Measurements from ENCODE around the gene KIF23.

The KIF23 gene

GRCh38 chr15:69479971-69480370 lies 65.8 kb downstream of the KIF23 start:
- CTCF ChIA-PET, result interaction anchor here (2.1 kb wide), 1 partner anchor 17 kb away, joined by 12 read pairs; no protein-coding TSS in a partner anchor
- no peak for TF ChIP-seq HDGF (IDR thresholded peaks at IDR 0.05; ENCODE audit: borderline replicate concordance)
- no peak for TF ChIP-seq ARNT (IDR thresholded peaks at IDR 0.05)
- no peak for TF ChIP-seq CTBP1 (IDR thresholded peaks at IDR 0.05; ENCODE audit: borderline replicate concordance)
- no peak for TF ChIP-seq ELF4 (IDR thresholded peaks at IDR 0.05)
- no peak for TF ChIP-seq BHLHE40 (IDR thresholded peaks at IDR 0.05; ENCODE audit: borderline replicate concordance)
- no peak for TF ChIP-seq FOXM1 (IDR thresholded peaks at IDR 0.05; ENCODE audit: borderline replicate concordance)
- TF ChIP-seq SP1 (IDR thresholded peaks at IDR 0.05), result no peak
- TF ChIP-seq FOXK2 (IDR thresholded peaks at IDR 0.05), result no peak
- no peak for TF ChIP-seq ZNF384 (IDR thresholded peaks at IDR 0.05)
- TF ChIP-seq SUZ12 (IDR thresholded peaks at IDR 0.05), result no peak
- TF ChIP-seq L3MBTL2 (conservative IDR thresholded peaks at IDR 0.05), result no peak
- no peak for TF ChIP-seq TARDBP (IDR thresholded peaks at IDR 0.05)
- no peak for TF ChIP-seq NFRKB (IDR thresholded peaks at IDR 0.05)
- no peak for TF ChIP-seq LEF1 (IDR thresholded peaks at IDR 0.05; ENCODE audit: borderline replicate concordance)
- no peak for TF ChIP-seq FOXA1 (IDR thresholded peaks at IDR 0.05)
- TF ChIP-seq, protein P1, sequence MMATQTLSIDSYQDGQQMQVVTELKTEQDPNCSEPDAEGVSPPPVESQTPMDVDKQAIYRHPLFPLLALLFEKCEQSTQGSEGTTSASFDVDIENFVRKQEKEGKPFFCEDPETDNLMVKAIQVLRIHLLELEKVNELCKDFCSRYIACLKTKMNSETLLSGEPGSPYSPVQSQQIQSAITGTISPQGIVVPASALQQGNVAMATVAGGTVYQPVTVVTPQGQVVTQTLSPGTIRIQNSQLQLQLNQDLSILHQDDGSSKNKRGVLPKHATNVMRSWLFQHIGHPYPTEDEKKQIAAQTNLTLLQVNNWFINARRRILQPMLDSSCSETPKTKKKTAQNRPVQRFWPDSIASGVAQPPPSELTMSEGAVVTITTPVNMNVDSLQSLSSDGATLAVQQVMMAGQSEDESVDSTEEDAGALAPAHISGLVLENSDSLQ (IDR thresholded peaks at IDR 0.05), result no peak
- no peak for DNase-seq (ENCODE audit: extremely low spot score)
- POLR2A ChIA-PET, result no interaction called here

DNA sequence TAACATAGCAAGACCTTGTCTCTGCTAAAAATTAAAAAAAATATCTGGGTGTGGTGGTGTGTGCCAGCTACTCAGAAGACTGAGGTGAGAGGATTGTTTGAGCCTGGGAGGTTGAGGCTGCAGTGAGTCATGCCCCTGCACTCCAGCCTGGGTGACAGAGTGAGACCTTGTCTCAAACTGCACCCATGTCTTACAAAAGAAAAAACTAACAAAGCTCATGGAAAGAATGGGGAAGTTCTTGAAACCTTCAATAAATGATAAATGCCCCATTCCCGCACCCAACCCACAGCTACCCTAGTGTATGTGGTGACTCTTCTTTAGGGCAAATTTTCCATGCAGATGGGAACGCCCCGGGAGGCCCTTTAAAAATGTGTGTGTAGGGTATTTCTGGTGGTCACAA lies 66.8 kb downstream of the KIF23 start:
- TF ChIP-seq TARDBP (IDR thresholded peaks at IDR 0.05) (no peak), ELF4 (IDR thresholded peaks at IDR 0.05) (no peak), SUZ12 (IDR thresholded peaks at IDR 0.05) (no peak), ARNT (IDR thresholded peaks at IDR 0.05) (no peak), LEF1 (IDR thresholded peaks at IDR 0.05; ENCODE audit: borderline replicate concordance) (no peak), FOXK2 (IDR thresholded peaks at IDR 0.05) (no peak), SP1 (IDR thresholded peaks at IDR 0.05) (no peak), ZNF384 (IDR thresholded peaks at IDR 0.05) (no peak), FOXM1 (IDR thresholded peaks at IDR 0.05; ENCODE audit: borderline replicate concordance) (no peak), BHLHE40 (IDR thresholded peaks at IDR 0.05; ENCODE audit: borderline replicate concordance) (no peak), CTBP1 (IDR thresholded peaks at IDR 0.05; ENCODE audit: borderline replicate concordance) (no peak), FOXA1 (IDR thresholded peaks at IDR 0.05) (no peak)
- DNase-seq (ENCODE audit: extremely low spot score), result no peak
- POLR2A ChIA-PET, result no interaction called here
- CTCF ChIA-PET, result interaction anchor here (2.0 kb wide), 1 partner anchor 18 kb away, joined by 6 read pairs; no protein-coding TSS in a partner anchor

GRCh38 chr15:69482686-69483256 lies 68.6 kb downstream of the KIF23 start:
- no peak for DNase-seq (ENCODE audit: extremely low spot score)
- ChIA-PET POLR2A (no interaction called here), CTCF (interaction anchor here (2.0 kb wide), 1 partner anchor 20 kb away, joined by 6 read pairs; no protein-coding TSS in a partner anchor)
- TF ChIP-seq ARNT (IDR thresholded peaks at IDR 0.05), result no peak
- TF ChIP-seq HDGF (IDR thresholded peaks at IDR 0.05; ENCODE audit: borderline replicate concordance), result no peak
- no peak for TF ChIP-seq ZNF384 (IDR thresholded peaks at IDR 0.05)
- no peak for TF ChIP-seq SP1 (IDR thresholded peaks at IDR 0.05)
- TF ChIP-seq, protein P1 (IDR thresholded peaks at IDR 0.05), result no peak

- no peak for TF ChIP-seq FOXM1 (IDR thresholded peaks at IDR 0.05; ENCODE audit: borderline replicate concordance)
- TF ChIP-seq NFRKB (IDR thresholded peaks at IDR 0.05), result no peak
- TF ChIP-seq FOXA1 (IDR thresholded peaks at IDR 0.05), result no peak
- no peak for TF ChIP-seq BHLHE40 (IDR thresholded peaks at IDR 0.05; ENCODE audit: borderline replicate concordance)
- no peak for TF ChIP-seq LEF1 (IDR thresholded peaks at IDR 0.05; ENCODE audit: borderline replicate concordance)
- no peak for TF ChIP-seq L3MBTL2 (conservative IDR thresholded peaks at IDR 0.05)
- TF ChIP-seq SUZ12 (IDR thresholded peaks at IDR 0.05), result no peak
- ChIA-PET POLR2A (interaction anchor here (1.1 kb wide), 1 partner anchor 613 kb away, joined by 3 read pairs; the partner anchor contains the start of gene TLE3), CTCF (interaction anchor here (1.7 kb wide), 1 partner anchor 9 kb away, joined by 4 read pairs; no protein-coding TSS in a partner anchor)
- no peak for DNase-seq (ENCODE audit: extremely low spot score)
Observed at GRCh38 chr15:69484837-69485236, 70.7 kb downstream of the KIF23 start.

GRCh38 chr15:69486481-69487110 lies 72.4 kb downstream of the KIF23 start:
- TF ChIP-seq FOXA1 (IDR thresholded peaks at IDR 0.05), result no peak
- TF ChIP-seq SP1 (IDR thresholded peaks at IDR 0.05), result no peak
- no peak for TF ChIP-seq BHLHE40 (IDR thresholded peaks at IDR 0.05; ENCODE audit: borderline replicate concordance)
- TF ChIP-seq CTBP1 (IDR thresholded peaks at IDR 0.05; ENCODE audit: borderline replicate concordance), result no peak
- CTCF ChIA-PET, result interaction anchor here (1.0 to 1.7 kb wide), 2 partner anchors 10 to 13 kb away, joined by 3 to 4 read pairs; no protein-coding TSS in a partner anchor
- no peak for DNase-seq (ENCODE audit: extremely low spot score)
- POLR2A ChIA-PET, result interaction anchor here (0.9 kb wide), 1 partner anchor 72 kb away, joined by 3 read pairs; no protein-coding TSS in a partner anchor

- ChIA-PET CTCF (no interaction called here), POLR2A (interaction anchor here (1.5 kb wide), 1 partner anchor 27 kb away, joined by 3 read pairs; no protein-coding TSS in a partner anchor)
- no peak for DNase-seq (ENCODE audit: extremely low spot score)
- TF ChIP-seq BHLHE40 (IDR thresholded peaks at IDR 0.05; ENCODE audit: borderline replicate concordance) (no peak), ARNT (IDR thresholded peaks at IDR 0.05) (no peak), SP1 (IDR thresholded peaks at IDR 0.05) (no peak), FOXM1 (IDR thresholded peaks at IDR 0.05; ENCODE audit: borderline replicate concordance) (no peak), NFRKB (IDR thresholded peaks at IDR 0.05) (no peak), L3MBTL2 (conservative IDR thresholded peaks at IDR 0.05) (no peak), SUZ12 (IDR thresholded peaks at IDR 0.05) (no peak), FOXA1 (IDR thresholded peaks at IDR 0.05) (no peak), CTBP1 (IDR thresholded peaks at IDR 0.05; ENCODE audit: borderline replicate concordance) (no peak), HDGF (IDR thresholded peaks at IDR 0.05; ENCODE audit: borderline replicate concordance) (no peak), FOXK2 (IDR thresholded peaks at IDR 0.05) (no peak), ELF4 (IDR thresholded peaks at IDR 0.05) (no peak), TARDBP (IDR thresholded peaks at IDR 0.05) (no peak), ZNF384 (IDR thresholded peaks at IDR 0.05) (no peak), LEF1 (IDR thresholded peaks at IDR 0.05; ENCODE audit: borderline replicate concordance) (no peak)
- TF ChIP-seq, protein P1 (IDR thresholded peaks at IDR 0.05), result no peak
Observed at GRCh38 chr15:69489073-69489571, 75.0 kb downstream of the KIF23 start.
